Measurements from ENCODE around the gene LNX1.

- no peak for TF ChIP-seq CTCF (IDR thresholded peaks at IDR 0.05; ENCODE audit: extremely low read depth in 1 of 2, insufficient read depth in 1 of 2, low read depth in 1 of 2, low read length in 2 of 2)
- no peak for TF ChIP-seq POLR2A (IDR thresholded peaks at IDR 0.05; ENCODE audit: low read depth, low read length)
- TF ChIP-seq POLR2AphosphoS5 (IDR thresholded peaks at IDR 0.05; ENCODE audit: insufficient read depth, low read depth, low read length) = no peak
- no peak for TF ChIP-seq JUN (IDR thresholded peaks at IDR 0.05; ENCODE audit: borderline replicate concordance, insufficient read depth, insufficient read length, low read depth)
- TF ChIP-seq EZH2 (IDR thresholded peaks at IDR 0.05; ENCODE audit: borderline replicate concordance, low read depth, low read length, severe bottlenecking) = no peak
- no peak for TF ChIP-seq FOS (IDR thresholded peaks at IDR 0.05; ENCODE audit: borderline replicate concordance, insufficient read depth, low read length)
Observed at GRCh38 chr4:53617101-53617680, 25.9 kb upstream of the LNX1 start.

Data from endothelial cell of umbilical vein (primary cell).